NCI-H1436 treated with DMSO at 0.1 percent for 48 hours (cell line): ENCODE data around the gene UNG.
"Not testable (repeated sequence)": the region's sequence is repeated elsewhere in the genome, so short reads cannot be mapped to it uniquely, and the experiment has no call there.

ENCODE experiments used
- DNase-seq: peaks from one replicate; lab custom pipeline; 2025; lab: John Stamatoyannopoulos, UW

Gene UNG

DNA sequence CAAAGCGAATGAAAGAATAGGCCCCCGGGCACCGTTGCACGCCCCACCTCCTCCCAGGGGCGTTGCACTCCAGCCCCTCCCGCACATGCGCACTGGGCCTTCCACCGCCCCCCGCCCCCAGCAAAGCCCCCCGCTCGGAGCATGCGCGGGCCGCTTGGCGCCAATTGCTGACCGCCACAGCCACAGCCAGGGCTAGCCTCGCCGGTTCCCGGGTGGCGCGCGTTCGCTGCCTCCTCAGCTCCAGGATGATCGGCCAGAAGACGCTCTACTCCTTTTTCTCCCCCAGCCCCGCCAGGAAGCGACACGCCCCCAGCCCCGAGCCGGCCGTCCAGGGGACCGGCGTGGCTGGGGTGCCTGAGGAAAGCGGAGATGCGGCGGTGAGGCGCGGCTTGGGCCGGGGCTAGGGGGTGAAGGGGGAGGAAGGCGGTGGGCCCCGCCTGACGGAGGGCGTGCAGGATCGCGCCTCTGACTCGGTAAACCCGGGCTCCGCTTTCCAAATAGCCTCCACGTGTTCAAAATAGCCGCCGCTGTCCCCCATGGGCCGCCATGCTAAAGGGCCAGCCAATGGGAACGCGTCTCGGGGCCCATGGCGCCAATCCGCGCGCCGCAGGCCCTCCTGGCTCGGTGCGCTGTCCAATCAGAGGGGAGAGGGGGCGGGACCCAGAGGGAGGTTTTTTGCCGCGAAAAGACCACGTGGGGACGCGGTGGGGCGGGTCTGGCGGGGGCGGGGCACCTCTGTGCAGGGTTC is at the start of gene UNG:
Gene UNG, plus strand, starts transcription at position 163 of the 748 bp plus-strand sequence. Its CDS starts 83 bp downstream, at position 246.
- DNase-seq = peak; percentile 50

DNA sequence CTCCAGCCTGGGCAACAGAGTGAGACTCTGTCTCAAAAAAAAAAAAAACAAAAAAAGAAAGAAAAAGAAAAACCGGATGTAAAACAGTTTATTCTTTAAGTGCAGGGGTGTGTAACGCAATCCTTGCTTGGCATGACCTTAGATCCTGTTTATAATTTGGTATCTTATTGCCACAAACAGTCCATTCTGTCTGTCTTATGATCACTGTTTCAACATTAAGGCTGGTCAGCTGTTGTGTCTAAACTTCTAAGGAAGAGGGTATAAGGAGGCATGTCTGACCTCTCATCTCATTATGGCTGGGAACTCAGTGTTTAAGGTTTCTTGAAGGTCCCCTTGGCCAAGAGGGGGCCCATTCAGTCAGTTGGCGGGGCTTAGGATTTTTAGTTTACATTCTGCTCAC is 48.7 kb upstream of the UNG start:
- not testable (repeated sequence) for DNase-seq

DNA sequence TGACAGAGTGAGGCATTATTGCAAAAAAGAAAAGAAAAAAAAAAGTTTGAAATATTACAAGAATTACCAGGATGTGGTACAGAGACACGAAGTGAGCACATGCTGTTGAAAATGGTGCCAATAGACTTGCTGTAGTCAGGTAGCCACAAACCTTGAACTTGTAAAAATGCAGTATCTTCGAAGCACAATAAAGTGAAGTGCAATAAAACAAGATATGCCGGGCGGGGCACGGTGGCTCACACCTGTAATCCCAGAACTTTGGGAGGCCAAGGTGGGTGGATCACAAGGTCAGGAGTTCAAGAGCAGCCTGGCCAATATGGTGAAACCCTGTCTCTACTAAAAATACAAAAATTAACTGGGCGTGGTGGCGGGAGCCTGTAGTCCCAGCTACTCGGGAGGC is 47.6 kb upstream of the UNG start:
- DNase-seq = not testable (repeated sequence)

DNA sequence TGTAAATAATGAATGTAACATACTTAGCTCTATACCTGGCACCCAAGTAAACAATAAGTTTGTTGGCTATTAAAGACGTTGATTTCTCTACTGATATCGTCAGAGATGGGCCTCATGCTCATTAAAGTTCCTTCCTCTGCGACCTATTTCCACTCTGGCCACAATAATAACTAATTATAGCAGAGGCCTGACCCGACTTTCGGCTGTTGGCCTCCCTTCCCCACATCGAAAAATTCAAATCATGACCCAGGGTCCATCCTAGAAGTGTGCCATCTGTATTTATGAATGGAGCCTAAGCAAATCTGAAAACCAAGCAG is 45.3 kb upstream of the UNG start:
- DNase-seq = no peak

DNA sequence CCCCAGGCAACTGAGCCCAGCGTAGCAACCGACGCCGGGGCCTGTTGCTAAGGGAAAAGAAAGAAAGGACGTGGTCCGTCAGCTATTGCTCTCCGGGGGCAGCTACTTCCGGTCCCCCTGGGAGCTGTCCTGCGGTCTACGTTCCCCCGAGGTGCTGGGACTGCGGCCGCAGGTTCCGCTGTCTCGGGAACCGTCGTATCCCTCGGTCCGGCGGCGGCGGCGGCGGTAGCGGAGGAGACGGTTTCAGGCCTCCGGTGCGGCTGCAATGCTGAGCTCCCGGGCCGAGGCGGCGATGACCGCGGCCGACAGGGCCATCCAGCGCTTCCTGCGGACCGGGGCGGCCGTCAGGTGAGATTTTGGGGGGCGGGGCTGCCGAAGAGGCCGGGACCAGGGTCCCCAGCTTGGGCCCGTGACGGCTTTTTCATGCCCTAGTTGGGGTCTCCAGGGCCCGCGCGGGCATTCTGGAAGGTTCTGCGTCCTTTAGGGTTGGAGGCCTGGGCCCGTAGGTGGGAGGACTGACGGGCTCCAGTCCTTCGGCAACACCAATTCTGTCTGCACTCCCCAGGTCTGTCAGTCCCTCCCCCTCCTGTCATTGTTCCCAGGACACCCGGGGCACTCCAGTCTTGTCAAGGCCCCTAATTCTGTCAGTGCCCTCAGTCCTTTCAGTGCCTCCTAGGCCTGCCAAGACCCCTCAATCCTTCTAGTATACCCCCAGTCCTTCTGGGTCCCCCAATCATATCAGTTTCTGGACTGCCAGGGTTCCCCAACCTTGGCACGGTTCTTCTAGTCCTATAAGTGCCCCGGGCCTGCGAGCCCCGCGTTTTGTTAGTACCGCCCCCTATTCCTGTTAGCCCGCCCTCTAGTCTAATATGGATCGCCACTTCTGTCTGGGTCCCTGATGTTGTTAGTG is 44.7 kb upstream of the UNG start, which contains the start of gene USP30:
Gene USP30, plus strand, starts transcription at position 163 of the 910 bp plus-strand sequence. Its CDS starts 103 bp downstream, at position 266.
- peak; percentile 15 for DNase-seq

DNA sequence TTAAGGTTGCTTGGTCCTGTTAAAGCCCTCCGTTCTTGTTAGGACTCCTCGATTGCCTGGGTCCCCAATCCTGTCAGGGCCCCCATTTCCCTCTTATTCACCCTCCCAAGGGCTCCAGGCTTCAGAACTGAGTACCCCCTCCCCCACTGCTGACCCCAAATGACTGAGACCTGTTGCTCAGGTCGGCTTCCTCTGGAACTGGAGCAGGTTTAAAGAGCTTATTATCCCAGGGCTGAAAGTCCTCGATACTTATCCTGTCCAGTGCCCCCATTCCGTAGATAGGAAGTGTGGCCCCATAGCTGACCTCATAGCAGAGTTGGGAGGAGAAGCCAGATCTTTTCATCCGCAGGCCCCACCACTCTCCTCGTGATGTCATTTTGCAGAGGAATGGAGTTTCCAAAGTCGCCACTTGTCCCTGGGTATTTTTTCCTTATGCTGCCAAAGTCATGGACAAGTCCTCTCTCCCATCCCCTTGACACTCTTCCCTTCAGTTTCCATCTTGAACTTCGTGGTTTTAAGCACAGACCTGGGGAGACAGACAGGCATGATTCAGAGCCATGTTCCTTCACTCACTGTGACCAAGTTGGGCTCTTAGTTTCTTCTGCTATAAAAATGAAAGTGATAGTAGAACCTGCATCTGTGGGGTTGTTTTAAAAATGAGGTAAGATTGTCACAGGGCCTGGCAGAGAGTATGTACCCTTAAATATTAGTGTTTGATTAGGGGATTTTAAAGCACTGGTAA is 43.8 kb upstream of the UNG start:
- DNase-seq = no peak

DNA sequence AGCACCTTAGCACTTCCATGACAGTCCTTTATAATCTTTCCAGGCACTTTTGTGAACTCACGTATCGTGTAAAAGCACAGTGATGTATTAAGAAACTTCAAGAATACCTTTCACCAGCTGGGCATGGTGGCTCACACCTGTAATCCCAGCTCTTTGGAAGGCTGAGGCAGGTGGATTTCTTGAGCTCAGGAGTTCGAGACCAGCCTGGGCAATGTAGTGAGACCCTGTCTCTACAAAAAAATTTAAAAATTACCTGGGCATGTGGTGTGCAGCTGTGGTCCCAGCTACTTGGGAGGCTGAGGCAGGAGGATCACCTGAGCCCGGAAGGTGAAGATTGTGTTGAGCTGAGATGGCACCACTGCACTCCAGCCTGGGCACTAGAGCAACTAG is 43.3 kb upstream of the UNG start:
- DNase-seq = not testable (repeated sequence)

DNA sequence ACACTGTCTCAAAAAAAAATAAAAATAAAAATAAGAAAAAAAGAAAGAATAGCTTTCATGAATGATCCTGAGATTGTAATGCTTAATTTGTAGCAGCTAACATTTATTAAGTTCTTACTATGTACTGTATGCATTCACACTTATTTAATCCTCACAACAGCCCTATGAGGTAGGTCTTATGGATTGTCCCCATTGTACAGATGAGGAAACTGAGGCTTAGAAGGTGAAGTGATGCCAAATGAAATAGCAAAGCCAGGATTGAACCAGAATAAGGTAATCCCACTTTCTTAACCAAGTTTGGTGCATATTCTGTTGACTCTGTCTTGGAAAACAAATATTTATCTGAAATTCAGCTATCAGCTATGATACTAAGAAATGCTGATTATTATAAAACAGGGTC is 42.9 kb upstream of the UNG start:
- no peak for DNase-seq

DNA sequence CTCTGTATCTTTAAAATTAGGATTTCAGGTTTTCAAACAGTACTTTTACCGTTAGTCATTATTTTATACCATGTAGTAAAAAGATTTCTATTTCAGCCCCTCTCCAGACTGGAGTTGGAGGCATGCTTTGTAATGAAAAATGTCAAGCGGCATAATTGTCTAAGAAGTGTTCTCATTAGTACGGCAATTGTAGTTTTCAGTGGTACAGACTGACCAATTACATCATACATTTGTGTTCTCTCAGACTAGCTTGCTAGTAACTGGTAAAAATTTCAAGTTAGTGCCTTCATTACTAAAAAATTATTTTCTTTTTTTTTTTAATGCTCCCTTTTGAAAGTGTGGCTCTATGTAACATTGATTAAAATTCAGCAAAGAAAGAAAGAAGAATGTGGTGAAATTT is 40.5 kb upstream of the UNG start:
- DNase-seq = no peak

DNA sequence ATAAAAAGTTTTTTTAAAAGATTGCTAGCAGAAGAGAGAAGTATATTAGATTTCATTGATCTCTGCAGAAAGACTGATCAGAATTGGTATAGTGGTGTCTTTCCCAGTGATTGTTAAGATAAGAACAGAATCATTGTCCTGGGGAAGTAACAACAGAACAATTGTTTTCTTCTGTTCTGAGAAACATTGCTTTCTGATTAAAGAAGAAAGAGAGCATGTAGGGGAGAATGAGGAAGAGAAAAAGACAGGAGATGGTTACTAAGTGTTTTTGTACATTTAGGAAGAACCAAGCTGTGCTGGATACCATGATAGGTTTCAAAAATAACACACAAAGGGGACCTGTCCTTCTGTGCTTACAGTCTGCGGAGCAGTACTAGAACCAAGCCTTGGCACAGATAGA is 40.0 kb upstream of the UNG start:
- DNase-seq = no peak

DNA sequence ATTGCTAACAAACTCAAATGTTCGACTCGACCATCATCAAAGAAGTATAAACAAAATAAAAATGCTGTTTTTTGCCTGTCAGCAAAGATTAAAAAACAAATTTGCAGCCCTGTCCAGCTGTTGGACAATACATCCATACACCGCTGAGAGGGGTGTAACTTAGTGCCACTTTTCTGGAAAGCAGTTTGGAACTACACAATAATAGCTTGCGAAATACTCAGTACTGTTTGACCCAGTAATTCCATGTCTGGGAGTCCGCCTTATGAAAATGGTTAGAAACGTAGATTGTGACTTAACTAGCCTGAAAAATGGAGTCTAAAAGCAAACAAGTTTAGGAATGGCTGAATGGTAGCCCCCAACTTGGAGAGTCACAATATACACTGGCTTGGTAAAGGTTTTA is 38.6 kb upstream of the UNG start:
- no peak for DNase-seq

DNA sequence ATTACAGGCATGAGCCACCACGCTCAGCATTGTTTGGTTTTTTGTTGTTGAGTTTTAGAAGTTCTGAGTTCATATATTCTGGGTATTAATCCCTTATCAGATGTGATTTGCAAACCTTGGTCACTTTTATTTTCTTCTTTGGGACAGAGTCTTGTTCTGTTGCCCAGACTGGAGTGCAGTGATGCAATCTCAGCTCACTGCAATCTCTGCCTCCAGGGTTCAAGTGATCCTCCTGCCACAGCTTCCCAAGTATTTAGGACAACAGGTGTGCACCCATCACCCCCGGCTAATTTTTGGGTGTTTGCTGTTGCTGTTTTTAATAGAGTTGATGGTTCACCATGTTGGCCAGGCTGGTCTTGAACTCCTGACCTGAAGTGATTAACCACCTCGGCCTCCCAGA is 33.3 kb upstream of the UNG start:
- DNase-seq = no peak

DNA sequence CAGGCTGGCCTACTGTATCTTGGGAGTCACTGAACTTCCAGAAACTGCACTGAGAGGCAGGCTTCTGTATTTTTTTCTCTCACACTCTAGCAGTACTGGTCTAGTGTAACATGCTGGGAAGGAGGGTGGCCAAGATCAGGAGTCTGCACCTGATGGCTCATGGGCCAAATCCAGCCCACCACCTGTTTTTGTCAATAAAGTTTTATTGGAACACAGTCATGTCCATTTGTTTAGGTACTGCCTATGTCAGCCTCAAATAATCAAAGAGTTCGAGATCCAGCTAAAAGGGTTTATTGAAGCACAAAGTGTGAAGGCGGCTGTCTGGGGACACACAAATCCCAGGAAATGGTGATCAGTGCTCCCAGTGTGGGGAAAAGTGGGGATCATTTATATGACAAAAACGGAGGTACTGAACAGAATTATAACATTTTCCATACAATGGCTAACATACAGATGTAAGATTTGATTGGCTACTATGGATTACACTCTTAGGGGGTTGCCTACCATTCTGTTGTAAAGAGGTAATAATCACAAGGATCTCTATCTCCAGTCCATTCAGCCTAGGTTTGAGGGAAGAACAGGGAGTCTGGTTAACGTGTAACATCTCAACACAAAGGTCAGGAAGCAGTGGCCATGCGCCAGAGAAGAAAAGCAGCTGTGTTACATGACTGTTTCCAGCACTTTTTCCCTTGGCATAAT is 32.1 kb upstream of the UNG start:
- DNase-seq = no peak

DNA sequence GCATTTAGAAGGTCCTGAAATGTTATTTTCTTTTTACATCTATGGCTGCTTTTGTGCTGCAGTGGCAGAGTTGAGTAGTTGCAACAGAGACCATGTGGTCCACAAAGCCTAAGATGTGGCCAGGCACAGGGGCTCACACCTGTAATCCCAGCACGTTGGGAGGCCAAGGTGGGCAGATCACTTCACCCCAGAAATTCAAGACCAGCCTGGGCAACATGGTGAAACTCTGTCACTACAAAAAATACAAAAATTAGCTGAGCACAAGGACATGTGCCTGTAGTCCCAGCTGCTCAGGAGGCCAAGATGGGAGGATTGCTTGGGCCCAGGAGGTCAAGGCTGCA is 31.6 kb upstream of the UNG start:
- no peak for DNase-seq

DNA sequence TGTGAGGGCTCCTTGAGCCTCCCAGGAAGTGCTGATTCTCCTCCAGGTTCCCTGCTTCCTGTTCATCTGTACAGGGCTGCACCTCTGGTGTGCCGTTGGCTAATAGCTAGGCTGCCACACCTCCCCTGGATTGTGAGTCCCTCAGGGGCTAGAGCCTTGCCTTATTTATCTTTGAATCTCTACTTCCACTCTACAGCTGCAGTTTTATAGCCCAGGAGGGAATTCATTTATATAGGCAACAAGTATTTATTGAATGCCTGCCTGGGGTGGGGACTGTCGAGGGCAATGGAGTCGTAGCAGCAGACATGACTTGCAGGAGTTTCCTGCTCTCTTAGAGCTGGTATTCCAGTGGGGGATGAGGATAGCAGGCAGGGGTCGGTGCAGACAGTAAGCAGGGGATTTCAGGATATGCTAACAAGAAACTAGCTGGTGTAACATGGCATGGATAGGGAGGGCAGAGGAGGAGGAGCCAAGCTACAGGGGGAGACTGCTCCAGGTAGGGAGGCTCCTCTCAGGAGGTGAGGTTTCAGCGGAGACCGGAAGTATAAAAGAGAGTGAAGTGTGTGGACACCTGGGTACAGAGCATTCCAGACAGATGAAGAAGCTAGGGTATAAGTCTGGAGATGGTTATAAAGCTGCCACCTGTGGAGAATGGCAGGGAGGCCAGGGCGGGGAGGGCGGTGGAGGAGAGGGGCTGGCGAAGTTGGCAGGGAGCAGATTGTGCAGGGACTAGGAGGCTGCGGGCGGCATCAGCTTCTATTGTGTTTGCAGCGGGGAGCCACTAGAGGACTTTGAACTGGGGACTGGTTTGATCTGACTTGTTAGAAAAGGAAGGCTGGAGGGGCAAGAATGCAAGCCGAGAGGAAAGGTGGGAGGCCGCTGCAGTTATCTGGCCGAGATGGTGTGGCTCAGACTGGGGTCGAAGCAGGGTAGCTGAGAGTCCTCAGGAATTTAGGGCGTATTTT is 27.8 kb upstream of the UNG start:
- peak; percentile 73 for DNase-seq

DNA sequence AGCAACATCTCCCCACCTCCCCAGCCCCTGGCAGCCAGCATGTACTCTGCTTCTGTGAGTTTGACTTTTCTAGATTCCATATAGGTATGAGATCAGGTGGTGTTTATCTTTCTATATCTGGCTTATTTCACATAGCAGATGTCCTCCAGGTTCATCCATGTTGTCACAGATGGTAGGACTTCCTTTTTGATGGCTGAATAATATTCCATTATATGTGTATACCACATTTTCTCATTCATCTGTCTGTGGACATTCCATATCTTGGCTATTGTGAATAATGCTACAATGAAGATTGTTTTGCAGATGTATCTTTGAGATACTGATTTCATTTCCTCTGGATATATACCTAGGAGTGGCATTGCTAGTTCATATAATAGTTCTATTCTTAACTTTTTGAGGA is 22.5 kb upstream of the UNG start:
- no peak for DNase-seq

DNA sequence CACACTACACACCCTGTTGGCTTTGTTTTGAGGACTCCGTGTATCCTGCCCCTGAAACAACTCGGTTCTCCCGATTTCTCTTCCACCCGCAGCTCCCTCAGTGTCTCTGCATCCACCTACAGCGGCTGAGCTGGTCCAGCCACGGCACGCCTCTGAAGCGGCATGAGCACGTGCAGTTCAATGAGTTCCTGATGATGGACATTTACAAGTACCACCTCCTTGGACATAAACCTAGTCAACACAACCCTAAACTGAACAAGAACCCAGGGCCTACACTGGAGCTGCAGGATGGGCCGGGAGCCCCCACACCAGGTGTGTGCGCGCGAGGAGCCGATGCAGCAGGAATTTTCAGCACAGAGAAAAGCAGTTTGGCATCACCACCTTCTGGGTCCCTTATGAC is 14.6 kb upstream of the UNG start:
- DNase-seq = no peak

DNA sequence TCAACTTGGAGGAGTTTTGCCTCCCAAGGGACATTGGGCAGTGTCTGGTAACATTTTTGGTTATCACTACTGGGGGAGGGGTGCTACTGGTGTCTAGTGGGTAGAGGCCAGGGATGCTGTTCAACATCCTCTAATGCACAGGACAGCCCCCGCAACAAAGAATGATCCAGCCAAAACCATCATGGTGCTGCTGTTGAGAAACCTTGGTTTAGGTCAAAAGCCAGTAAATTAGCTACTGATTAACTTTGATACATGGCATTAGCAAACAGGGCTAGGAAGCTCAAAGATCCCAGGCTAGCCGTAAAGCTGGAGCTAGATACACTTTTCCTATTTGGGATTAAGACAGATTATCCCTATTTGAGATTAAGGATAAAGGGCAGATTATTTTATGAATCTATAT is 13.0 kb upstream of the UNG start:
- no peak for DNase-seq

DNA sequence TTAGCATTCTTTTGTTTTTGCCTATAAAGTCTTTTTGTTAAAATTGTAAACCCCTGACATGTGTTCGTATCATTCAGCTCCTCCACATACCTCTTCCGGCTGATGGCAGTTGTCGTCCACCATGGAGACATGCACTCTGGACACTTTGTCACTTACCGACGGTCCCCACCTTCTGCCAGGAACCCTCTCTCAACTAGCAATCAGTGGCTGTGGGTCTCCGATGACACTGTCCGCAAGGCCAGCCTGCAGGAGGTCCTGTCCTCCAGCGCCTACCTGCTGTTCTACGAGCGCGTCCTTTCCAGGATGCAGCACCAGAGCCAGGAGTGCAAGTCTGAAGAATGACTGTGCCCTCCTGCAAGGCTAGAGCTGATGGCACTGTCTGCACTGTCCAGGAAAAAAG is 11.8 kb upstream of the UNG start:
- no peak for DNase-seq

DNA sequence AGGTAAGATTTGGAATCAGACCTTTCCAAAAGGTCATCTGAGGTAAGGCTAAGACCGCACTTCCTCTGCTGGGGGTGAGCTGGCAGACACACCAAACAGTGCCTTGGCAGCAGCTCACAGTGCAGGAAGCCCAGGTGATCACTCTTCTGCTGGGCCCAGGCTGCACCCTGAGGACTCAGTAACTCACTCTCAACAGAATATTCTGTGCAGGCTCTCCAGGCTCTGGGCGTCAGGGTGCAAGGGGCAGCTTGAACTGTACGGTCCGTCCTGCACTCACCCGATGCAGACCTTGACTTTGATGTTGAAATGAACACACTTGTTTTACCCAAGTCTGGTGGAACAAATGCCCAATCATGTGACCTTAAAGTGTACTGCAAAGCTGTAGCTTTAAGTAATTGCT is 10.1 kb upstream of the UNG start:
- no peak for DNase-seq

DNA sequence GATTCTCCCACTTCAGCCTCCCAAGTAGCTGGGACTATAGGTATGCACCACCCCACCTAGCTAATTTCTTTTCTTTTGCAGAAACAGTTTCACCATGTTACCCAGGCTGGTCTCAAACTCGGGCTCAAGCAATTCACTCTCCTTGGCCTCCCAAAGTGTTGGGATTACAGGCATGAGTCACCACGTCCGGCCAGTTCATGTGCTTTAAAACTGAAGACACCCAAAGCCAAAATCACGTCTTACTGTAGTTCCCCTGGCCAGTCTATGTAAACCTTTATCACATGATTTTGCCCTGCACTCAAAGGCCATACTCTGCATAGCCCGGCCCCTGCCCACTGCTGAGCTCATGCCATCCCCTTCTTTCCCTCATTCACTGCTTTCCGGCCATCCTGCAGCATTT is 8.6 kb upstream of the UNG start:
- no peak for DNase-seq
